HepG2 (cell line): ENCODE data around the gene LUC7L2.

Experiments used
- HNRNPK ChIP-seq: fragments of 200-400 bp; formaldehyde crosslinking; IDR thresholded peaks from 2 replicates; pipeline ENCODE4 v1.6.1; 2018; ENCODE audit warnings: low read length, low read depth, moderate library complexity, mild to moderate bottlenecking; ENCODE audit not compliant: poor library complexity, severe bottlenecking
- NFE2L2 ChIP-seq: fragments of 150-350 bp; IDR thresholded peaks from 2 replicates; pipeline ENCODE4 v1.6.1; 2014; ENCODE audit warnings: low read length
- NFYC ChIP-seq: IDR thresholded peaks from 2 replicates; pipeline ENCODE4 v1.6.1; 2016; ENCODE audit warnings: missing genetic modification reagents, missing compliant biosample characterization
- RXRA ChIP-seq: sonication (generic); formaldehyde crosslinking; IDR thresholded peaks from 2 replicates; pipeline ENCODE4 v1.5.1; 2020; ENCODE audit warnings: missing genetic modification reagents
- TBP ChIP-seq: sonication (generic); formaldehyde crosslinking; IDR thresholded peaks from 2 replicates; pipeline ENCODE4 v1.5.0; 2020; ENCODE audit warnings: missing genetic modification reagents
- ZNF121 ChIP-seq: sonication (generic); formaldehyde crosslinking; IDR thresholded peaks from 2 replicates; pipeline ENCODE4 v1.5.0; 2020; ENCODE audit warnings: mild to moderate bottlenecking, missing genetic modification reagents
- ZNF274 ChIP-seq: sonication (generic); formaldehyde crosslinking; IDR thresholded peaks from 2 replicates; pipeline ENCODE4 v1.5.1; 2020; ENCODE audit warnings: mild to moderate bottlenecking, missing genetic modification reagents
- TF ChIP-seq, protein P1 (sequence below): sonication (generic); formaldehyde crosslinking; IDR thresholded peaks from 2 replicates; pipeline ENCODE4 v1.5.1; 2020; ENCODE audit warnings: missing genetic modification reagents, mild to moderate bottlenecking, borderline replicate concordance
- TF ChIP-seq, protein P2 (sequence below): sonication (generic); formaldehyde crosslinking; IDR thresholded peaks from 2 replicates; pipeline ENCODE4 v1.8.1; 2022; ENCODE audit warnings: mild to moderate bottlenecking, missing genetic modification reagents
- TF ChIP-seq, protein P3 (sequence below): sonication (generic); formaldehyde crosslinking; IDR thresholded peaks from 2 replicates; pipeline ENCODE4 v1.5.0; 2020; ENCODE audit warnings: missing genetic modification reagents

DNA sequence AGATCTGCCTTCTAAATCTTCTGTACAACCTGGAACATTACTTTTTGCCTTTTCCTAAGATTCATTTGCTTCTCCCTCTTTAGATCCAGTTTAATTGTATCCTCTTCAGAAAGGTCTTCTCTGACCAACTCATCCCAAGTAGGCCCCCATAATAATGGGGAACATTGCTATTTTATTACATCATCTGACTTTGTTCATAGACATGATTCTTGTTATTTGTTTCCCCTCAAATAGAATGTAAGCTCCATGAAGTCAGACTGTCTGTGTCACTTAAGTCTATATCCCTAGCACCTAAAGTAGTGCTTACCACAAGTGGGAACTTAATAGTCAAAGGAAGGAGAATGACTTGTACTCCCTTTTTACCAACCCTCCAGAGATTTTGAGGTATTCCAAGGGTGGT, 37.5 kb downstream of the LUC7L2 start:
- TF ChIP-seq NFYC (CRISPR knock-in tag) (no peak), ZNF274 (CRISPR knock-in tag) (no peak), ZNF121 (CRISPR knock-in tag) (no peak), HNRNPK (no peak), TBP (CRISPR knock-in tag) (no peak), RXRA (CRISPR knock-in tag) (no peak), NFE2L2 (no peak)
- TF ChIP-seq, protein P1, sequence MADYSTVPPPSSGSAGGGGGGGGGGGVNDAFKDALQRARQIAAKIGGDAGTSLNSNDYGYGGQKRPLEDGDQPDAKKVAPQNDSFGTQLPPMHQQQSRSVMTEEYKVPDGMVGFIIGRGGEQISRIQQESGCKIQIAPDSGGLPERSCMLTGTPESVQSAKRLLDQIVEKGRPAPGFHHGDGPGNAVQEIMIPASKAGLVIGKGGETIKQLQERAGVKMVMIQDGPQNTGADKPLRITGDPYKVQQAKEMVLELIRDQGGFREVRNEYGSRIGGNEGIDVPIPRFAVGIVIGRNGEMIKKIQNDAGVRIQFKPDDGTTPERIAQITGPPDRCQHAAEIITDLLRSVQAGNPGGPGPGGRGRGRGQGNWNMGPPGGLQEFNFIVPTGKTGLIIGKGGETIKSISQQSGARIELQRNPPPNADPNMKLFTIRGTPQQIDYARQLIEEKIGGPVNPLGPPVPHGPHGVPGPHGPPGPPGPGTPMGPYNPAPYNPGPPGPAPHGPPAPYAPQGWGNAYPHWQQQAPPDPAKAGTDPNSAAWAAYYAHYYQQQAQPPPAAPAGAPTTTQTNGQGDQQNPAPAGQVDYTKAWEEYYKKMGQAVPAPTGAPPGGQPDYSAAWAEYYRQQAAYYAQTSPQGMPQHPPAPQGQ (CRISPR knock-in tag) = no peak
- TF ChIP-seq, protein P2, sequence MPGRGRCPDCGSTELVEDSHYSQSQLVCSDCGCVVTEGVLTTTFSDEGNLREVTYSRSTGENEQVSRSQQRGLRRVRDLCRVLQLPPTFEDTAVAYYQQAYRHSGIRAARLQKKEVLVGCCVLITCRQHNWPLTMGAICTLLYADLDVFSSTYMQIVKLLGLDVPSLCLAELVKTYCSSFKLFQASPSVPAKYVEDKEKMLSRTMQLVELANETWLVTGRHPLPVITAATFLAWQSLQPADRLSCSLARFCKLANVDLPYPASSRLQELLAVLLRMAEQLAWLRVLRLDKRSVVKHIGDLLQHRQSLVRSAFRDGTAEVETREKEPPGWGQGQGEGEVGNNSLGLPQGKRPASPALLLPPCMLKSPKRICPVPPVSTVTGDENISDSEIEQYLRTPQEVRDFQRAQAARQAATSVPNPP (CRISPR knock-in tag) = no peak
- TF ChIP-seq, protein P3, sequence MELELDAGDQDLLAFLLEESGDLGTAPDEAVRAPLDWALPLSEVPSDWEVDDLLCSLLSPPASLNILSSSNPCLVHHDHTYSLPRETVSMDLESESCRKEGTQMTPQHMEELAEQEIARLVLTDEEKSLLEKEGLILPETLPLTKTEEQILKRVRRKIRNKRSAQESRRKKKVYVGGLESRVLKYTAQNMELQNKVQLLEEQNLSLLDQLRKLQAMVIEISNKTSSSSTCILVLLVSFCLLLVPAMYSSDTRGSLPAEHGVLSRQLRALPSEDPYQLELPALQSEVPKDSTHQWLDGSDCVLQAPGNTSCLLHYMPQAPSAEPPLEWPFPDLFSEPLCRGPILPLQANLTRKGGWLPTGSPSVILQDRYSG (CRISPR knock-in tag) = no peak
